HepG2 (cell line): ENCODE results near the gene SH3D19. TPM values are rescaled to one million over a fixed set of nuclear protein-coding genes. Genes with fewer than 3 reads are reported as not detected.

Experiments
- E2F1 ChIP-seq: sonication (generic); formaldehyde crosslinking; IDR thresholded peaks from 2 replicates; pipeline ENCODE4 v1.5.0; 2020; ENCODE audit warnings: missing genetic modification reagents
- EEA1 ChIP-seq: sonication (generic); formaldehyde crosslinking; IDR thresholded peaks from 2 replicates; pipeline ENCODE4 v1.5.1; 2020; ENCODE audit warnings: mild to moderate bottlenecking, missing genetic modification reagents, borderline replicate concordance
- ELF3 ChIP-seq: IDR thresholded peaks from 2 replicates; pipeline ENCODE4 v1.6.1; 2016; ENCODE audit warnings: missing genetic modification reagents, missing compliant biosample characterization
- ESRRA ChIP-seq: sonication (generic); formaldehyde crosslinking; IDR thresholded peaks from 2 replicates; pipeline ENCODE4 v1.5.1; 2020; ENCODE audit warnings: mild to moderate bottlenecking, low read depth, missing genetic modification reagents
- FOXA3 ChIP-seq: IDR thresholded peaks from 2 replicates; pipeline ENCODE4 v1.6.1; 2016; ENCODE audit warnings: missing genetic modification reagents, missing compliant biosample characterization
- GATA4 ChIP-seq: sonication (generic); IDR thresholded peaks from 2 replicates; pipeline ENCODE4 v1.6.1; 2016; ENCODE audit warnings: antibody characterized with exemption, low read depth, borderline replicate concordance
- GATAD2A ChIP-seq: IDR thresholded peaks from 2 replicates; pipeline ENCODE4 v1.6.1; 2016
- HNRNPL ChIP-seq: fragments of 200-400 bp; formaldehyde crosslinking; IDR thresholded peaks from 2 replicates; pipeline ENCODE4 v1.6.1; 2017; ENCODE audit warnings: mild to moderate bottlenecking, low read depth, low read length
- NFKBIZ ChIP-seq: IDR thresholded peaks from 2 replicates; pipeline ENCODE4 v1.6.1; 2018; ENCODE audit warnings: missing genetic modification reagents, missing compliant biosample characterization
- PHF5A ChIP-seq: IDR thresholded peaks from one replicate; pipeline ENCODE4 v1.6.1; 2018; ENCODE audit warnings: low read depth, missing genetic modification reagents; ENCODE audit not compliant: unreplicated experiment
- PTBP1 ChIP-seq: fragments of 200-400 bp; formaldehyde crosslinking; IDR thresholded peaks from 2 replicates; pipeline ENCODE4 v1.6.1; 2018; ENCODE audit warnings: low read length, low read depth; ENCODE audit not compliant: poor library complexity, severe bottlenecking
- TBL1XR1 ChIP-seq: fragments of 150-350 bp; IDR thresholded peaks from 2 replicates; pipeline ENCODE4 v1.6.1; 2014; ENCODE audit warnings: borderline replicate concordance, low read length; ENCODE audit not compliant: partially characterized antibody
- TBX3 ChIP-seq: fragments of 450-650 bp; IDR thresholded peaks from 2 replicates; pipeline ENCODE4 v1.6.1; 2017; ENCODE audit warnings: antibody characterized with exemption, mild to moderate bottlenecking, inconsistent platforms, borderline replicate concordance
- ZBTB38 ChIP-seq: sonication (generic); formaldehyde crosslinking; IDR thresholded peaks from 2 replicates; pipeline ENCODE4 v1.5.1; 2020; ENCODE audit warnings: mild to moderate bottlenecking, missing genetic modification reagents
- ZMYM4 ChIP-seq: sonication (generic); formaldehyde crosslinking; IDR thresholded peaks from 2 replicates; pipeline ENCODE4 v1.8.1; 2023; ENCODE audit warnings: mild to moderate bottlenecking, missing genetic modification reagents
- ZNF180 ChIP-seq: sonication (generic); formaldehyde crosslinking; IDR thresholded peaks from 2 replicates; pipeline ENCODE4 v1.4.0; 2020; ENCODE audit warnings: low read depth, missing genetic modification reagents, borderline replicate concordance
- ZNF3 ChIP-seq: IDR thresholded peaks from 2 replicates; pipeline ENCODE4 v1.7.0; 2017; ENCODE audit warnings: inconsistent platforms
- ZNF331 ChIP-seq: sonication (generic); formaldehyde crosslinking; IDR thresholded peaks from 2 replicates; pipeline ENCODE4 v1.4.0; 2020; ENCODE audit warnings: missing genetic modification reagents
- ZNF549 ChIP-seq: sonication (generic); formaldehyde crosslinking; IDR thresholded peaks from 2 replicates; pipeline ENCODE4 v1.5.0; 2020; ENCODE audit warnings: missing genetic modification reagents
- ZNF737 ChIP-seq: sonication (generic); formaldehyde crosslinking; IDR thresholded peaks from 2 replicates; pipeline ENCODE4 v1.5.0; 2020; ENCODE audit warnings: missing genetic modification reagents, mild to moderate bottlenecking, borderline replicate concordance
- ZSCAN12 ChIP-seq: sonication (generic); formaldehyde crosslinking; IDR thresholded peaks from 2 replicates; pipeline ENCODE4 v1.9.0; 2021; ENCODE audit warnings: mild to moderate bottlenecking, missing genetic modification reagents
- polyA plus RNA-seq, 8 experiments: library from polyadenylated mRNA; depleted of rRNA in 3 of 8; stranded (reverse) in 7 of 8; unstranded in 1 of 8; fragments of >200 nt; fragmentation: Illumina TruSeq in 4 of 8; extraction: Trizol in 4 of 8; gene quantifications; 2 replicates each; pipeline versions ENCODE4 v1.2.1 to v1.2.3, GENCODE V29; 2011 to 2016; ENCODE audit warnings: low read depth in 4 of 8, missing spikeins in 1 of 8, mixed read lengths in 1 of 8; ENCODE audit not compliant: insufficient read depth in 1 of 8
- total RNA-seq, 5 experiments: library from RNA; depleted of rRNA; stranded (reverse); fragments of >200 nt; fragmentation: Illumina TruSeq; extraction: Trizol; gene quantifications; 2 replicates each; pipeline ENCODE4 v1.2.3, GENCODE V29; 2016; ENCODE audit warnings: low read depth in 1 of 5
- TF ChIP-seq, protein P1 (sequence below): sonication (generic); formaldehyde crosslinking; IDR thresholded peaks from 2 replicates; pipeline ENCODE4 v1.8.0; 2022; ENCODE audit warnings: mild to moderate bottlenecking, missing genetic modification reagents; ENCODE audit not compliant: insufficient replicate concordance
- TF ChIP-seq, protein P2 (sequence below): sonication (generic); formaldehyde crosslinking; IDR thresholded peaks from 2 replicates; pipeline ENCODE4 v1.4.0; 2020; ENCODE audit warnings: missing genetic modification reagents, borderline replicate concordance

Gene SH3D19
- total and polyA plus RNA-seq, 2 of the 13 experiments (the other 11 are each of a cell fraction or from before 2014, with no cell fraction given) = 31.2 to 38.0 TPM

- TF ChIP-seq E2F1 (CRISPR knock-in tag) (peak; percentile 63), EEA1 (CRISPR knock-in tag) (peak; percentile 69; the same call in 1 of the 2 replicates), ZNF549 (no peak), ZNF331 (peak; percentile 61; the same call in 1 of the 2 replicates), PTBP1 (no peak), TBX3 (peak; percentile 74; the same call in 1 of the 2 replicates), ZMYM4 (CRISPR knock-in tag) (peak; percentile 89), PHF5A (CRISPR knock-in tag) (peak; percentile 93), GATA4 (peak; percentile 77; the same call in 1 of the 2 replicates), FOXA3 (CRISPR knock-in tag) (peak; percentile 96), ZSCAN12 (CRISPR knock-in tag) (no peak; the same call in 1 of the 2 replicates), GATAD2A (CRISPR knock-in tag) (peak; percentile 96), TBL1XR1 (peak; percentile 64), ZNF3 (CRISPR knock-in tag) (no peak), ELF3 (CRISPR knock-in tag) (peak; percentile 97), ZNF737 (CRISPR knock-in tag) (no peak), HNRNPL (0 out of 2 replicates have a peak, but pooled peaks have one; percentile 1), NFKBIZ (CRISPR knock-in tag) (peak; percentile 57; the same call in 1 of the 2 replicates), ESRRA (CRISPR knock-in tag) (peak; percentile 88), ZBTB38 (CRISPR knock-in tag) (peak; percentile 63; the same call in 1 of the 2 replicates), ZNF180 (CRISPR knock-in tag) (no peak)
- TF ChIP-seq, protein P1, sequence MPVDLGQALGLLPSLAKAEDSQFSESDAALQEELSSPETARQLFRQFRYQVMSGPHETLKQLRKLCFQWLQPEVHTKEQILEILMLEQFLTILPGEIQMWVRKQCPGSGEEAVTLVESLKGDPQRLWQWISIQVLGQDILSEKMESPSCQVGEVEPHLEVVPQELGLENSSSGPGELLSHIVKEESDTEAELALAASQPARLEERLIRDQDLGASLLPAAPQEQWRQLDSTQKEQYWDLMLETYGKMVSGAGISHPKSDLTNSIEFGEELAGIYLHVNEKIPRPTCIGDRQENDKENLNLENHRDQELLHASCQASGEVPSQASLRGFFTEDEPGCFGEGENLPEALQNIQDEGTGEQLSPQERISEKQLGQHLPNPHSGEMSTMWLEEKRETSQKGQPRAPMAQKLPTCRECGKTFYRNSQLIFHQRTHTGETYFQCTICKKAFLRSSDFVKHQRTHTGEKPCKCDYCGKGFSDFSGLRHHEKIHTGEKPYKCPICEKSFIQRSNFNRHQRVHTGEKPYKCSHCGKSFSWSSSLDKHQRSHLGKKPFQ = peak; percentile 92
- TF ChIP-seq, protein P2, sequence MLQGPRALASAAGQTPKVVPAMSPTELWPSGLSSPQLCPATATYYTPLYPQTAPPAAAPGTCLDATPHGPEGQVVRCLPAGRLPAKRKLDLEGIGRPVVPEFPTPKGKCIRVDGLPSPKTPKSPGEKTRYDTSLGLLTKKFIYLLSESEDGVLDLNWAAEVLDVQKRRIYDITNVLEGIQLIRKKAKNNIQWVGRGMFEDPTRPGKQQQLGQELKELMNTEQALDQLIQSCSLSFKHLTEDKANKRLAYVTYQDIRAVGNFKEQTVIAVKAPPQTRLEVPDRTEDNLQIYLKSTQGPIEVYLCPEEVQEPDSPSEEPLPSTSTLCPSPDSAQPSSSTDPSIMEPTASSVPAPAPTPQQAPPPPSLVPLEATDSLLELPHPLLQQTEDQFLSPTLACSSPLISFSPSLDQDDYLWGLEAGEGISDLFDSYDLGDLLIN = no peak
These were observed at the start of gene SH3D19 (continued) for GRCh38 chr4:151325111-151325948.
